GM21367 (cell line): ENCODE measurements around the gene PKHD1.

ENCODE experiments used
- ATAC-seq: cut with Tn5 transposase; IDR thresholded peaks from one replicate; pipeline ENCODE4 v1.9.1; 2021; ENCODE audit not compliant: unreplicated experiment

PKHD1 gene

GRCh38 chr6:51630011-51630410 is 457.4 kb downstream of the PKHD1 start:
- ATAC-seq = no peak

- no peak for ATAC-seq
Measured at GRCh38 chr6:51626391-51626790, 461.0 kb downstream of the PKHD1 start.

GRCh38 chr6:51625566-51625965 is 461.8 kb downstream of the PKHD1 start:
- ATAC-seq = no peak

GRCh38 chr6:51620971-51621370 is 466.4 kb downstream of the PKHD1 start:
- no peak for ATAC-seq

GRCh38 chr6:51619042-51619799 is 468.2 kb downstream of the PKHD1 start:
- ATAC-seq = no peak

GRCh38 chr6:51618563-51618962 is 468.9 kb downstream of the PKHD1 start:
- no peak for ATAC-seq

- no peak for ATAC-seq
Measured at GRCh38 chr6:51617751-51618150, 469.7 kb downstream of the PKHD1 start.

GRCh38 chr6:51616243-51616642 is 471.2 kb downstream of the PKHD1 start:
- no peak for ATAC-seq

GRCh38 chr6:51614725-51615124 is 472.7 kb downstream of the PKHD1 start:
- ATAC-seq = no peak

- no peak for ATAC-seq
Measured at GRCh38 chr6:51613558-51613957, 473.9 kb downstream of the PKHD1 start.

GRCh38 chr6:51608932-51609331 is 478.5 kb downstream of the PKHD1 start:
- ATAC-seq = no peak

- ATAC-seq = no peak
Measured at GRCh38 chr6:51608383-51608782, 479.0 kb downstream of the PKHD1 start.

GRCh38 chr6:51600514-51600913 is 486.9 kb downstream of the PKHD1 start:
- no peak for ATAC-seq

GRCh38 chr6:51598171-51598570 is 489.2 kb downstream of the PKHD1 start:
- ATAC-seq = no peak

GRCh38 chr6:51594981-51595380 is 492.4 kb downstream of the PKHD1 start:
- ATAC-seq = no peak

GRCh38 chr6:51585264-51585663 is 502.1 kb downstream of the PKHD1 start:
- no peak for ATAC-seq

- ATAC-seq = no peak
Measured at GRCh38 chr6:51584163-51584562, 503.2 kb downstream of the PKHD1 start.

- ATAC-seq = no peak
Measured at GRCh38 chr6:51578994-51579393, 508.4 kb downstream of the PKHD1 start.

GRCh38 chr6:51578362-51578761 is 509.1 kb downstream of the PKHD1 start:
- ATAC-seq = no peak

GRCh38 chr6:51574040-51574439 is 513.4 kb downstream of the PKHD1 start:
- no peak for ATAC-seq

- no peak for ATAC-seq
Measured at GRCh38 chr6:51571168-51571567, 516.2 kb downstream of the PKHD1 start.

GRCh38 chr6:51570168-51570921 is 517.1 kb downstream of the PKHD1 start:
- ATAC-seq = no peak
